ENCODE data around the gene NXPH1. TPM values are rescaled to one million over a fixed set of nuclear protein-coding genes. Genes with fewer than 3 reads are reported as not detected.

NXPH1 gene
- total and polyA plus RNA-seq, 9 of the 15 experiments (the other 6 are each of a cell fraction or from before 2014, with no cell fraction given), result 0.16 TPM; not detected in 8

DNA sequence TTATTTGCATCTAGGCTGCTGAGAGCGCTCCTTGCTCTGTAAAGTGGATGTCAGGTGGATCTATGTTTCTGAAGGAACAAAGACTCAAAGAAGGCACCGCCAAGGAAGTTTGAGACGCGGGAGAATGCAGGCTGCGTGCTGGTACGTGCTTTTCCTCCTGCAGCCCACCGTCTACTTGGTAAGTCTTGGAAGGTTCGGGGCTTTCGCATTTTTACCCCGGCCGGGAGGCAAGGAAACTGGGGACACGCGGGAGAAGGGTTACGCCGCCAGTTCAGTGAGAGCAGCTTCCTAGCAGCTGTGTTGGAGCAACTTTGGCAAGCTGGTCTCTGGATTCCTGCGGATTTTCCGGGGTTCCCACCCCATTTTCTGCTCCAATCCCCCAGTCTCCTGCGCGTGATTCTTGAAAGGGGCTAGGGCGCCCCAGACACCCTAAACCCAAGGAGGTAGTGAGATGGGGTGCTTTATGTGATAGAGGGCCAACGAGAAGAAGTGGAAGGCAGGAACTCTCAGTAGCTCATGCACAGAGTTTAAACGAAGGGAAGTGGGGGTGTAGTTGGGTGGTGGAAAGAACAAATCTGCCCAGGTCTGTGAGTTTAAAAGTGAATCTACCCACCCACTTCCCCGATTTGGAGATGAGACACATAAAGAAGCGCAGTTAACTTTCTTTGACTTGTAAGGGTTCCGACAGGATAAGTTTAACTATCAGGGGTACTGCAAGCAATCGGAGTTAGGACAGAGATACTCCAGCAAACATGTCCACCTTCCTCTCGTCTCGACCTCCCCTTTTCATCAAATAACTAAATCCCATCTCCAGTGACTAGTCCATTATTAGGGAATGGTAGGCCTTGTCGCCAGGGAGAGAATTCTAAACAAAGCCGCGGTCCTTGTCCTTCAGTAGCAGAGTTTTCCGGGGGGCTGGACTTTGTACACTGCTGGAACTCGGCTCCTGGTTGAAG, 2.5 kb downstream of the NXPH1 start:
- Histone ChIP-seq H3K4me1 (replicated peaks in 1 of 2; ENCODE audit: control insufficient read depth in 2 of 2, insufficient read depth in 2 of 2, low read length in 2 of 2) (peaks cover 0 to 21% of the 10 kb centered on the region in 2 experiments; a peak in 2 of 5 replicates), H3K4me2 (ENCODE audit: insufficient read depth, low read length) (no peak overlapping the region), H3K9me3 (replicated peaks; ENCODE audit: control insufficient read depth, insufficient read depth, low read depth, low read length) (no peaks in the 10 kb centered on the region; the same call in 1 of the 2 replicates), H3K27me3 (ENCODE audit: control insufficient read depth in 2 of 2, insufficient read depth in 2 of 2, low read length in 2 of 2) (peaks cover 28 to 47% of the 10 kb centered on the region in 2 experiments), H3K79me2 (ENCODE audit: control insufficient read depth, insufficient read depth, low read length) (no peaks in the 10 kb centered on the region), H2AFZ (ENCODE audit: low read depth, low read length) (no peak overlapping the region), H4K20me1 (replicated peaks; ENCODE audit: control insufficient read depth, insufficient read depth, low read length) (no peaks in the 10 kb centered on the region; the same call in 1 of the 2 replicates), H3K4me3 (no peak overlapping the region), H3K27ac (ENCODE audit: extremely low read depth, low read depth, low read length) (no peak overlapping the region), H3K9me1 (ENCODE audit: control insufficient read depth, insufficient read depth, low read length) (no peaks in the 10 kb centered on the region), H3K9ac (ENCODE audit: insufficient read depth in 1 of 2, low read depth in 2 of 2, low read length in 2 of 2) (no peak overlapping the region), H3K36me3 (ENCODE audit: control insufficient read depth, insufficient read depth, low read length) (no peaks in the 10 kb centered on the region)
- CTCF ChIA-PET (ENCODE audit: low intra/inter-chr PET ratio), result interaction anchor here (1.3 kb wide), 1 partner anchor 388 kb away, joined by 7 read pairs; no protein-coding TSS in a partner anchor
- in situ Hi-C loops (cut with MboI), result no loop called here
- no peak for ATAC-seq
- intact Hi-C loops (cut with micrococcal nuclease), result loop anchor here (2.0 to 5.0 kb wide), 3 partner anchors 286 to 656 kb away; no protein-coding TSS in a partner anchor
- TF ChIP-seq NFIX (CRISPR knock-in tag; IDR thresholded peaks at IDR 0.05; ENCODE audit: low read depth), result no peak
- TF ChIP-seq ZNF121 (CRISPR knock-in tag; conservative IDR thresholded peaks at IDR 0.05), result no peak
- TF ChIP-seq ATF7 (IDR thresholded peaks at IDR 0.05), result no peak
- TF ChIP-seq NR2C1 (IDR thresholded peaks at IDR 0.05), result no peak
- TF ChIP-seq NR2C1 (tag; IDR thresholded peaks at IDR 0.05), result no peak
- no peak for TF ChIP-seq RBM15 (IDR thresholded peaks at IDR 0.05; ENCODE audit: insufficient read depth, low read length)
- TF ChIP-seq GTF2A2 (tag; IDR thresholded peaks at IDR 0.05), result no peak
- TF ChIP-seq ZNF212 (CRISPR knock-in tag; IDR thresholded peaks at IDR 0.05), result no peak
- TF ChIP-seq ZKSCAN1 (IDR thresholded peaks at IDR 0.05; ENCODE audit: low read depth, low read length), result no peak
- no peak for TF ChIP-seq TFAM (CRISPR knock-in tag; conservative IDR thresholded peaks at IDR 0.05)
- no peak for TF ChIP-seq NCOA2 (IDR thresholded peaks at IDR 0.05; ENCODE audit: partially characterized antibody in 2 of 2)
- TF ChIP-seq SLC30A9 (CRISPR knock-in tag; IDR thresholded peaks at IDR 0.05), result no peak
- no peak for TF ChIP-seq SAP30 (IDR thresholded peaks at IDR 0.05; ENCODE audit: borderline replicate concordance, insufficient read depth, low read depth, low read length, poor library complexity, severe bottlenecking)
- TF ChIP-seq NR3C1 (CRISPR knock-in tag; IDR thresholded peaks at IDR 0.05), result no peak
- TF ChIP-seq RBM34 (IDR thresholded peaks at IDR 0.05; ENCODE audit: borderline replicate concordance, insufficient read depth, low read length), result no peak
- no peak for TF ChIP-seq PHB2 (IDR thresholded peaks at IDR 0.05; ENCODE audit: low read depth)
- TF ChIP-seq POLR2H (tag; IDR thresholded peaks at IDR 0.05; ENCODE audit: low read depth), result no peak
- TF ChIP-seq ARID2 (IDR thresholded peaks at IDR 0.05), result no peak
- TF ChIP-seq ATF1 (CRISPR knock-in tag; IDR thresholded peaks at IDR 0.05), result no peak
- TF ChIP-seq ATF1 (tag; IDR thresholded peaks at IDR 0.05), result no peak
- TF ChIP-seq, protein P1, sequence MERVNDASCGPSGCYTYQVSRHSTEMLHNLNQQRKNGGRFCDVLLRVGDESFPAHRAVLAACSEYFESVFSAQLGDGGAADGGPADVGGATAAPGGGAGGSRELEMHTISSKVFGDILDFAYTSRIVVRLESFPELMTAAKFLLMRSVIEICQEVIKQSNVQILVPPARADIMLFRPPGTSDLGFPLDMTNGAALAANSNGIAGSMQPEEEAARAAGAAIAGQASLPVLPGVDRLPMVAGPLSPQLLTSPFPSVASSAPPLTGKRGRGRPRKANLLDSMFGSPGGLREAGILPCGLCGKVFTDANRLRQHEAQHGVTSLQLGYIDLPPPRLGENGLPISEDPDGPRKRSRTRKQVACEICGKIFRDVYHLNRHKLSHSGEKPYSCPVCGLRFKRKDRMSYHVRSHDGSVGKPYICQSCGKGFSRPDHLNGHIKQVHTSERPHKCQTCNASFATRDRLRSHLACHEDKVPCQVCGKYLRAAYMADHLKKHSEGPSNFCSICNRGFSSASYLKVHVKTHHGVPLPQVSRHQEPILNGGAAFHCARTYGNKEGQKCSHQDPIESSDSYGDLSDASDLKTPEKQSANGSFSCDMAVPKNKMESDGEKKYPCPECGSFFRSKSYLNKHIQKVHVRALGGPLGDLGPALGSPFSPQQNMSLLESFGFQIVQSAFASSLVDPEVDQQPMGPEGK (CRISPR knock-in tag; IDR thresholded peaks at IDR 0.05; ENCODE audit: borderline replicate concordance), result no peak
- TF ChIP-seq BCL6 (CRISPR knock-in tag; IDR thresholded peaks at IDR 0.05), result no peak
- POLR2A ChIA-PET, result no interaction called here
- BruUV-seq (replicated peaks), result no TSS peak
- 4% methylated on average over 33 of the region's 33 CpGs for WGBS (ENCODE audit: insufficient coverage, low coverage, missing lambda C conversion rate)
- FAIRE-seq, result no peak
- DNase-seq (ENCODE audit: extremely low read depth in 1 of 4, low spot score in 3 of 4), result no peak
